Left kidney (tissue), 8 donors: ENCODE results near the gene OR52E2. TPM values are rescaled to one million over a fixed set of nuclear protein-coding genes. Genes with fewer than 3 reads are reported as not detected.
"Not testable (repeated sequence)": the region's sequence is repeated elsewhere in the genome, so short reads cannot be mapped to it uniquely, and the experiment has no call there.

Source experiments
- DNase-seq: peaks from one replicate; pipeline ENCODE4 v3.0.0-alpha.2; 2013
- long read RNA-seq, 8 donors: transcript quantifications; one replicate each; lab custom pipeline, GENCODE V29; 2026
- polyA plus RNA-seq: library from polyadenylated mRNA; unstranded; fragments of 120-200 nt; gene quantifications from one replicate; pipeline ENCODE4 v1.2.1, GENCODE V29; 2013; ENCODE audit not compliant: insufficient read length

Gene OR52E2
- polyA plus RNA-seq: not detected
- long read RNA-seq, donor 1: 0 reads
- long read RNA-seq, donor 2: 0 reads
- long read RNA-seq, donor 3: 0 reads
- long read RNA-seq, donor 4: 0 reads
- long read RNA-seq, donor 5: 0 reads
- long read RNA-seq, donor 6: 0 reads
- long read RNA-seq, donor 7: 0 reads
- long read RNA-seq, donor 8: 0 reads

GRCh38 chr11:5059391-5059790 lies at the start of gene OR52E2:
OR52E2 (minus strand) TSS chr11:5059627; CDS start chr11:5059627, 0 bp downstream.
- DNase-seq: no peak

DNA sequence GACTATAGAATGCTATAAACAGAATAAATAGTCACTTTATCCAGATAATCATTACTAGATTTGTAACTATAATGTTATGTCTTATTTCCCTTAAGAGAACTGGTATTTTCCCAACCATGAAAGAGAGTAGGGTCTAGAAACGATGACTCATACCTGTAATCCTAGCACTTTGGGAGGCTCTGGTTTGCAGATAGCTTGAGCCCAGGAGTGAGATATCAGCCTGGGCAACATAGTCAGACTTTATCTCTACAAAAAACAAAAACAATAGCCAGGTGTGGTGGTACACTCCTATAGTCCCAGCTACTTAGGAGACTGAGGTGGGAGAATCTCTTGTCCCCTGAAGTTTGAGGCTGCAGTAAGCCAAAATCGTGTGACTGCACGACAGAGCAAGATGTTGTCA lies 47.9 kb upstream of the OR52E2 start:
- DNase-seq: no peak

DNA sequence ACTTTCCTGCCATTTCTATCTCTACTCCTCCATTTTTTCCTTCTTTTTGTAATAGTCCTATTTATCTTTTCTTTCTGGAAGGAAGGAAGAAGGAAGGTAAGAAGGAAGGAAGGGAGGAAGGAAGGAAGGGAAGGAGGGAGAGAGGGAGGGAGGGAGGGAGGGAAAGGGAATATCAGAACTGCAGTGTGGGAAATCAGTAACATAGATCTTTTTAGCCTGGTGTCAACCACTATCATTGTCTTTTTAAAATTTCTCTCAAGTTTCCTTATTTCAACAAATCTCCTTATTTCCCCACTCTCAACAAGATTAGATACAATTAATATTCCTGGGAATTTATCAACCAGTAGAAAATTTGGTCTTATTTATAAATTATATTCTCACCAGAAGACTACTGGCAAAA lies 43.6 kb upstream of the OR52E2 start:
- no peak for DNase-seq

DNA sequence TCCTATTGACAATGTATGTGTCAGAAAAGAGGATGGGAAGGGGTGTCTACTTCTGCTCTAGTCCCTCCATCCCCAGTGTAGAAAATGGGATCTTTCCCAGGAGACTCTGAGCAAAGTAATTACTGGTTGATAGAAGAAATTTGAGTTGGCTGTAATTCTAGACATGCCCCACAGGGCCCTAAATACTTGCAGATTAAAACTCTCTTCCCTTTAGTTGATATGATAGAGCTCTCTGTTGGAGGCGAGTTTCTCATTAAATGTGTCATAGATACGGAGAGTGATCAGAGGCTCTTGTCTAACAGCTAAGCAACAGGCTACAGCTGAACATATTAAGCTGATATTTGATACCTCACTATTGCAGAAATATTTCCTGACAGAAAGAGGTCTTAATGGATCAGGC lies 42.8 kb upstream of the OR52E2 start:
- DNase-seq: no peak

- DNase-seq: no peak
Observed at GRCh38 chr11:5096011-5096410, 36.6 kb upstream of the OR52E2 start.

- no peak for DNase-seq
Observed at GRCh38 chr11:5092821-5093585, 33.6 kb upstream of the OR52E2 start.

DNA sequence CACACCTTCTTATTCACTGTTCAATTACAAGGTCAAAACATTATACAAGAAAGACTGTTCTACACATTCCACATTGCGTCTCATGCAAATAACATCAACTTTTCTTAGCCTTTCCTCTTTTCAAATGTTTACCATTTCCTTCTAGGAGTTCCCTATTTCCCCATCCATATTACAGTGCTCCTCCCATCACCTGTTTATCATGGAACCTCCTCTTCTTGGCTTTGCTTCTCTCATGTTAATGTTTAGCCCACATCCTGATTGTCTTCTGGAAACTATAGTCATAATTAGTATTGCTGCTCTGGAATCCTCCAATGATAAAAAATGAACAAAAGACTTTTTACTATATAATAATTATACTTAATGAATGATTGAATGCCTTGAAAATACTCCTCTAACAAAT lies 31.2 kb upstream of the OR52E2 start:
- DNase-seq: no peak

DNA sequence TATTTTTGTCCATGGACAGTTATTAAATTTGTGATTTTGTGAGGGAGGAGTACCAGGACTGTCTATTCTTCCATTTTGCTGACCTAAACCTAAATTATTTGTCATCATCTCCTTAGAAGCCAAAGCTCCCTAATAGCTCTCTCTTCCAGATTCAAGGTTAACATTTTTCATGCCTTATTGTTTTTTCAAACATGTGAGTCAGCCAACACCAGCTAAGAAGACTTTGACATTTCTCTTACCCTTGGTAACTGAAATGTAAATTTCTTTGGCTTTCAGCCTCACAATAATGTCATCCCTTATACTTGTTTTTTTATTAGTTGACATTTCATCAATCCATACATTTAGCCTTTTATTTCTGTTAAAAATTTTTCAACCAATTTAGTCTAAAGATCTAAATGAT lies 29.1 kb upstream of the OR52E2 start:
- DNase-seq: no peak

- DNase-seq: no peak
Observed at GRCh38 chr11:5083602-5084001, 24.2 kb upstream of the OR52E2 start.

DNA sequence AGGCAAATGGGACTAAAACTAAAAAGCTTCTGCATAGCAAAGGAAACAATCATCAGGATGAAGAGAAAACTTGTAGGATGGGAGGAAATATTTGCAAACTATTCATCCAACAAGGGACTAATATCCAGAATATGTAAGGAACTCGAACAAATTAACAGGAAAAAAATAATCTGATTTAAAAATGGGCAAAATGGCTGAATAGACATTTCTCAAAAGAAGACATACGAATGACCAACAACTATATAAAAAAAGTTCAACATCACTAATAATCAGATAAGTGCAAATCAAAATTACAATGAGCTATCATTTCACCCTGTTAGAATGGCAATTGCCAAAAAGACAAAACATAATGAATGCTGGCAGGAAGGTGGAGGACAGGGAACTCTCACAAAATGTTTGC lies 22.0 kb upstream of the OR52E2 start:
- no peak for DNase-seq

DNA sequence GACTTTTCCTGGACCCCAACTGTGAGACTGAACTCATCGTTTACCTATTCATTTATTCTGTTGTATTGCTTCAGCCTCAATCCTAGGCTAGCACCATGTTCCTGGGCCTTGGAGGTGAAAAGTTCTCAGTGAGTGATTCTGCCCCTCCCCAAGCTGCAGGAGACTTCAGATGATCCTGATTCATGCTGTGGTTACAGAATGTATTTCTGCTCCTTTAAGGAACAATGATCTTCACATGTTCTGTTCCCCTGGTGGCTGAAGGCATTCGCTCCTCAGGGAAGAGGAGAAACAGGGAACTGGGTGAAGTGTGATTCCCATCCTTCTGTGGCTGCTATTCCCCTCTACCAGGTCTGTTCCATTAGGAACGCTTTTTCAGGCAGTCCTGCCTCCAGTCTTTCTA lies 12.4 kb upstream of the OR52E2 start:
- DNase-seq: no peak

GRCh38 chr11:5069272-5069671 lies 9.8 kb upstream of the OR52E2 start, which contains the start of gene OR52E1:
OR52E1 (plus strand) TSS chr11:5069572.
- DNase-seq: no peak

GRCh38 chr11:5065027-5065426 lies 5.6 kb upstream of the OR52E2 start:
- DNase-seq: no peak

DNA sequence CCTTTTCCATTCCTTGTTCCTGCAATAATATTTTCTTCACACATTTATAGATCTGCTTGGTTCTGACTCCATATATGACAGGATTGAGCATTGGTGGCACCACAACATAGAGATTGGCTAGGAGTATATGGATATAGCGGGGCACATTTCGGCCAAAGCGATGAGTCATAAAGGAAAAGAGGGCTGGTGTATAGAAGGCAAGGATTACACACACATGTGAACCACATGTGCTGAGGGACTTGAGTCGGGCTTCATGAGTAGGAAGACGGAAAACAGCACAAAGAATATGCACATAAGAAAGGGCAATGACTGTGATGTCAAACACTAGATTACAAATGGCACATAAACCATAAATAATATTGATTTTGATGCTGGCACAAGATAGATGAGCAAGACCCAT lies 748 bp downstream of the OR52E2 start:
- DNase-seq: not testable (repeated sequence)

GRCh38 chr11:5046754-5047330 lies 12.6 kb downstream of the OR52E2 start:
- DNase-seq: no peak

DNA sequence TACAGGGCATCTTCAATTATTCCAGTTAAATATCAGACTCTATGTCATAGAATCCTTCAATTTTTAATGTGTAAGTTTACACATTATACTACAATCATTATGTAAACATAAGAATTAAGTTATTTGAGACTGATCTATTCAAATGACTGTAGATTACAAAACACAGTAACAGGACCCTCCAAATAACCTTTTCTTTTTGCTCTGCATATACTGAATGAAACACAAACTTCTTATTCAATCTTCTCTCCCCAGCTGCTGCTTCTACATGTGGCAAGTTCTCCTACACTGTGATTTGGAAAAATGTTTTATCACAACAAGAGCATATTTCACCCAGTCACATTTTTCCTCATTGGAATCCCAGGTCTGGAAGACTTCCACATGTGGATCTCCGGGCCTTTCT lies 13.2 kb downstream of the OR52E2 start, which contains the start of gene OR52J3:
OR52J3 (plus strand) TSS at position 301 of the 400 bp plus-strand sequence; CDS start at position 301, 0 bp downstream.
- no peak for DNase-seq

GRCh38 chr11:5043380-5043779 lies 16.0 kb downstream of the OR52E2 start:
- DNase-seq: no peak

DNA sequence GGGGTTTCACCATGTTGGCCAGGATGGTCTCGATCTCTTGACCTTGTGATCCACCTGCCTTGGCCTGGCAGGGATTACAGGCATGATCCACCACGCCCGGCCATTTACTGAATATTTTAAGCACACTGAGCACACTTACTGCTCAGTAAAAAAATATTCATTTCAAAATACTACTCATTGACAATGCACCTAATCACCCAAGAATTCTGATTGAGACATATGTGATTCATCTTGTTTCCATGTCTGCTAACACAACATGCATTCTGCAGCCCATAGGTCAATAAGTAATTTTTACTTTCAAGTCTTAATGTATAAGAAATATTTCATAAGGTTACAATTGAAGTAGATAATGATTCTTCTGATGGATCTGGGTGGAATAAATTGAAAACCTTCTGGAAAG lies 17.3 kb downstream of the OR52E2 start:
- DNase-seq: no peak

- DNase-seq: no peak
Observed at GRCh38 chr11:5040876-5041275, 18.6 kb downstream of the OR52E2 start.

DNA sequence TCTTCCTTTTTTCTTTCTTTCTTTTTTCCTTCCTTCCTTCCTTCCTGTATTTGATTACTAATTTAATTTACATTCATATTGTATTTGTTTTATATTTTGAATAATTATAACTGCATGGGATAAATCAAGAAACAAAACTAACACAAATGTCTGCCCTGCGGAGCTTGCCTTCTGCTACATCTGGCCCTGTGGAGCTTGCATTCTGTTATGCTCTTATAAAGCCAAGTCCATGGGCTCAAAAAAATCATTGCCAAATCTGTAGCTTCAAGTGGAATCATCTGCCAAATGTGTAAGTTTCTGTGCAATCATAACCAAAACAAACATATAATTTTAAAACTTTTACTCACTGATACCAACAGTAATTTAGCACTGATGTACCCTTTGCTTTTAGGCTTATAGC lies 21.1 kb downstream of the OR52E2 start:
- DNase-seq: no peak

DNA sequence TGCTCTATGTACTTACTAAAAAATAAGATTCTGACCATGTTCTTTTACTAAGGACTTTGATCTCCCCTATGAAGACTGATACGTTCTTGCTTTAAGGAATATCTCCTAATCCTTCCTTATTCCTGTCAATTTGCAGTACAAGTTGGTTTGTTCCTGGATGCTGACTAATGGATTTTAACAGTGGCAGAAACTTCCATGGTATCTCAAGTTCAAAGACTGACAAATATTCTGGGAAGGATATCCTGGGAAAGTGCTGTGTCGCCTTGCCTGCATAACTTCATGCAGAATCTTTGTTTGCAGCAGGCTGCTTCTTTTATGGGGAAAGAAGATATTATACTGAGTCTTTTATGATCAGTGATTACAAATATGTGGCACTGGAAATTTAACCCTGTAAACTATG lies 21.5 kb downstream of the OR52E2 start:
- DNase-seq: no peak

DNA sequence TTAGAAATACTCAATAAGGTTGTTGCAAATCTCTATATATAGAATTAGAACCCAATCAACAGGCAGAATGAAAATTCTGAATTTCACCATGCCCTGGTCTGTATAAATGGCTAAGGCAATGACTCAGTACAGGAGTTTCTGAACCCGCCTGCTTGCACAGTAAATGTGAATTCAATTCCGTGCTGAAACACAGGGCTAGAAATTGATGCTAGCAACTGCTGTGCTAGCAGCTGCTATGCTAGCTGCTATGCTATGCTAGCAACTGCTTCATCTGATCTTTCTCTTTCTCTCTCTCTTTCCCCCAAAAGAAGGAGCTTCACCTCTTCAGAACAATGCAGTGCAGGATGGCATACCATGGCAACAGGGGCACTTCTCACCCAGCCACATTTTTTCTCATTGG lies 22.8 kb downstream of the OR52E2 start:
- no peak for DNase-seq

- no peak for DNase-seq
Observed at GRCh38 chr11:5021996-5022395, 37.4 kb downstream of the OR52E2 start.

- no peak for DNase-seq
Observed at GRCh38 chr11:5013012-5013411, 46.4 kb downstream of the OR52E2 start.
